Psoas muscle (tissue), 8 donors: Measurements from ENCODE around the gene PDLIM4. TPM values are rescaled to one million over a fixed set of nuclear protein-coding genes. Genes with fewer than 3 reads are reported as not detected.

Experiments used
- ATAC-seq, 4 donors: fragments of 200-7000 bp; cut with Tn5 transposase; one replicate each; pipeline ENCODE4 v1.9.1; 2020; ENCODE audit warnings: moderate library complexity in 3 of 4, mild to moderate bottlenecking in 2 of 4
- DNase-seq, 2 donors: peaks; one replicate each; pipeline ENCODE4 v3.0.0-alpha.2; 2020
- H3K27ac ChIP-seq: fragments of 200-600 bp; one replicate; pipeline ENCODE4 v1.8.0; 2022
- H3K27me3 ChIP-seq, 3 donors: fragments of 200-600 bp in 1 of 3; one replicate each; pipeline versions ENCODE4 v1.6.1 to v1.8.0; 2013 to 2022; ENCODE audit warnings: low read length in 2 of 3, mild to moderate bottlenecking in 2 of 3, moderate library complexity in 1 of 3; ENCODE audit not compliant: insufficient read depth in 3 of 3
- H3K36me3 ChIP-seq, 2 donors: fragments of 200-600 bp in 1 of 2; one replicate each; pipeline versions ENCODE4 v1.6.1 to v1.8.0; 2013 to 2022; ENCODE audit warnings: low read depth in 1 of 2, mild to moderate bottlenecking in 1 of 2, moderate library complexity in 1 of 2; ENCODE audit not compliant: insufficient read depth in 1 of 2
- H3K4me1 ChIP-seq: fragments of 200-600 bp; one replicate; pipeline ENCODE4 v1.8.0; 2022
- H3K4me3 ChIP-seq: fragments of 200-600 bp; one replicate; pipeline ENCODE4 v1.8.0; 2022; ENCODE audit warnings: mild to moderate bottlenecking
- H3K9me3 ChIP-seq: fragments of 200-600 bp; one replicate; pipeline ENCODE4 v1.8.0; 2022
- CTCF ChIP-seq: fragments of 200-600 bp; IDR thresholded peaks from one replicate; pipeline ENCODE4 v1.8.0; 2022; ENCODE audit warnings: antibody characterized with exemption
- WGBS, 3 donors: extraction: QIAGEN DNeasy Blood & Tissue Kit; methylation state at CpG; one replicate each; pipeline versions ENCODE4 v1.1.6 to v1.1.7; 2013; 5-methylcytosine and 5-hydroxymethylcytosine counted together
- intact Hi-C, 2 donors: fragments of 100-400 bp; cut with DNase I; formaldehyde crosslinking; loops; one replicate each; pipeline versions ENCODE4 v1.11.0 to v1.14.2; 2022
- polyA plus RNA-seq, 3 donors: library from polyadenylated mRNA; stranded (reverse); fragments of 200-250 nt; gene quantifications; one replicate each; pipeline ENCODE4 v1.2.3, GENCODE V29; 2013
- total RNA-seq, 4 donors: library from RNA; stranded (reverse); fragmentation: NEBNext Ultra II Directional in 2 of 4; extraction: Animal tissue kit (Norgen Biotek cat#: 25700) in 2 of 4; gene quantifications; one replicate each; pipeline versions ENCODE4 v1.2.1 to v1.2.4, GENCODE V29; 2021 to 2023
- donor health status: healthy with polysubstance abuse.
- donor health status: DM: no; HTN: no; CAD: no; lungs with moderate emphysema.
- donor health status: Bipolar disorder and iron deficiency.
- donor health status: healthy.
- donor health status: DM: yes; HTN: yes; CAD: no.
- donor health status: DM: no; HTN: no; CAD: no.
- donor health status: DM: no; HTN: no; CAD: no.
- donor health status: DM: yes; HTN: yes; CAD: no.

PDLIM4 gene
- total and polyA plus RNA-seq, 7 donors, result 1.8 to 6.6 (median 5.6) TPM

DNA sequence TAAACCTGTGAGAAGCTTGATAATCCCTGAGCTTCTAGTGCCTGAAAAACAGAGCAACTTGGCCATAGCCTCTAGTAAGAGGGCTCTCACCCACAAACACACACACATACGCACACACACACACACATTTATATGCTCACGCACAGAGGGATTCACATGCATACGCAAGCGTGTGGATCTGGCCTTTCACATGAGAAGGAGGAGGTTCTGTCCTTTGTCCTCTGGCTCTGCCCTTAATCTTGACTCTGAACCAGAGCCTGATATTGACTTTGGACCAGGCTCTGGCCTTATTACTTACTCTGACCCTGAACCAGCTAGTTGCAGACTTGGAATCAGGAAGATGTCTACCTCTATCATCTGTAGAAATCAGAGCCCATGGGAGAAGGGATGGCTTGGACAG is 19.8 kb upstream of the PDLIM4 start:
- DNase-seq (no peak), ATAC-seq (no peak)
- no peaks in the 10 kb centered on the region for H3K36me3 ChIP-seq
- H3K9me3 ChIP-seq, result no peaks in the 10 kb centered on the region
- intact Hi-C loops, result loop anchor here in 1 of 2 donors (1.0 kb wide), 1 partner anchor 264 kb away; no protein-coding TSS in a partner anchor
- no peak overlapping the region for H3K27ac ChIP-seq
- no peaks in the 10 kb centered on the region for H3K27me3 ChIP-seq
- no peak for TF ChIP-seq CTCF
- no peaks in the 10 kb centered on the region for H3K4me1 ChIP-seq
- H3K4me3 ChIP-seq, result no peak overlapping the region
- WGBS, 3 donors, result 88 to 96% (median 90%) methylated on average over 4 of the region's 4 CpGs

GRCh38 chr5:132238169-132238744 is 19.2 kb upstream of the PDLIM4 start:
- Histone ChIP-seq H3K36me3 (no peaks in the 10 kb centered on the region), H3K27me3 (no peaks in the 10 kb centered on the region), H3K4me3 (no peak overlapping the region), H3K4me1 (no peaks in the 10 kb centered on the region), H3K27ac (no peak overlapping the region), H3K9me3 (no peaks in the 10 kb centered on the region)
- DNase-seq (peak; percentile 70 to 78), ATAC-seq (peak; percentile 64 to 91 (median 76))
- TF ChIP-seq CTCF, result peak; percentile 81
- 13 to 21% (median 18%) methylated on average over 1 of the region's 1 CpG for WGBS, 3 donors
- intact Hi-C loops, result loop anchor here in 1 of 2 donors (1.0 kb wide), 1 partner anchor 263 kb away; no protein-coding TSS in a partner anchor

GRCh38 chr5:132238901-132239500 is 18.5 kb upstream of the PDLIM4 start:
- Histone ChIP-seq H3K27me3 (no peaks in the 10 kb centered on the region), H3K4me3 (no peak overlapping the region), H3K4me1 (no peaks in the 10 kb centered on the region), H3K36me3 (no peaks in the 10 kb centered on the region), H3K9me3 (no peaks in the 10 kb centered on the region), H3K27ac (no peak overlapping the region)
- 50 to 68% (median 67%) methylated on average over 1 of the region's 1 CpG for WGBS, 3 donors
- no peak for DNase-seq
- TF ChIP-seq CTCF, result no peak
- intact Hi-C loops, result loop anchor here in 1 of 2 donors (1.0 kb wide), 1 partner anchor 262 kb away; no protein-coding TSS in a partner anchor
- ATAC-seq, result peak in 2 of 4 donors; percentile 17

- no peaks in the 10 kb centered on the region for H3K36me3 ChIP-seq
- no peaks in the 10 kb centered on the region for H3K4me1 ChIP-seq
- no peaks in the 10 kb centered on the region for H3K27me3 ChIP-seq
- H3K27ac ChIP-seq, result no peak overlapping the region
- no peaks in the 10 kb centered on the region for H3K9me3 ChIP-seq
- TF ChIP-seq CTCF, result no peak
- DNase-seq (no peak), ATAC-seq (peak in 1 of 4 donors; percentile 6)
- intact Hi-C loops, result no loop called here
- H3K4me3 ChIP-seq, result no peak overlapping the region
Measured at GRCh38 chr5:132239776-132240175, 17.7 kb upstream of the PDLIM4 start.
